Measurements from ENCODE around the gene SMAP1. TPM values are rescaled to one million over a fixed set of nuclear protein-coding genes. Genes with fewer than 3 reads are reported as not detected.

The SMAP1 gene
- total RNA-seq, 1 experiment from 2014 or later = 23.7 TPM

- no peaks in the 10 kb centered on the region for H3K27me3 ChIP-seq (replicated peaks; ENCODE audit: insufficient read depth, low read depth, low read length, poor library complexity)
- H3K4me3 ChIP-seq (ENCODE audit: low read depth, low read length, poor library complexity, severe bottlenecking) = no peak overlapping the region
- BruUV-seq (replicated peaks) = no TSS peak
- no peak overlapping the region for H3K27ac ChIP-seq (ENCODE audit: low read depth, low read length, poor library complexity, severe bottlenecking)
- no peaks in the 10 kb centered on the region for H3K4me1 ChIP-seq (ENCODE audit: insufficient read depth, low read length, poor library complexity, severe bottlenecking)
- H3K9me3 ChIP-seq (ENCODE audit: low read depth, low read length, poor library complexity, severe bottlenecking) = no peaks in the 10 kb centered on the region
- no peak for DNase-seq (ENCODE audit: low spot score)
- CTCF ChIA-PET = interaction anchor here (1.1 kb wide), 1 partner anchor 172 kb away, joined by 4 read pairs; no protein-coding TSS in a partner anchor
- POLR2A ChIA-PET (ENCODE audit: low non-redundant PET) = no interaction called here
- no peaks in the 10 kb centered on the region for H3K36me3 ChIP-seq (ENCODE audit: insufficient read depth, low read length, poor library complexity, severe bottlenecking)
- TF ChIP-seq EZH2 (IDR thresholded peaks at IDR 0.05; ENCODE audit: borderline replicate concordance, low read depth, low read length, poor library complexity, severe bottlenecking) = no peak
- no peak for TF ChIP-seq CTCF (conservative IDR thresholded peaks at IDR 0.05; ENCODE audit: low read depth, low read length)
- intact Hi-C loops (cut with micrococcal nuclease; ENCODE audit: unreplicated experiment) = no loop called here
Measured at GRCh38 chr6:70879496-70879895, 211.8 kb downstream of the SMAP1 start.

- peak; percentile 72 for DNase-seq (ENCODE audit: low spot score)
- H3K4me1 ChIP-seq (ENCODE audit: insufficient read depth, low read length, poor library complexity, severe bottlenecking) = no peaks in the 10 kb centered on the region
- H3K9me3 ChIP-seq (ENCODE audit: low read depth, low read length, poor library complexity, severe bottlenecking) = no peaks in the 10 kb centered on the region
- H3K4me3 ChIP-seq (ENCODE audit: low read depth, low read length, poor library complexity, severe bottlenecking) = no peak overlapping the region
- CTCF ChIA-PET = interaction anchor here (0.5 to 1.6 kb wide), 7 partner anchors 175 to 664 kb away, joined by 3 to 10 read pairs (median 6); no protein-coding TSS in a partner anchor
- no peak overlapping the region for H3K27ac ChIP-seq (ENCODE audit: low read depth, low read length, poor library complexity, severe bottlenecking)
- intact Hi-C loops (cut with micrococcal nuclease; ENCODE audit: unreplicated experiment) = loop anchor here (1.0 to 5.0 kb wide), 4 partner anchors 128 to 664 kb away; no protein-coding TSS in a partner anchor
- no TSS peak for BruUV-seq (replicated peaks)
- H3K27me3 ChIP-seq (replicated peaks; ENCODE audit: insufficient read depth, low read depth, low read length, poor library complexity) = no peaks in the 10 kb centered on the region
- TF ChIP-seq CTCF (conservative IDR thresholded peaks at IDR 0.05; ENCODE audit: low read depth, low read length) = peak; percentile 92
- TF ChIP-seq EZH2 (IDR thresholded peaks at IDR 0.05; ENCODE audit: borderline replicate concordance, low read depth, low read length, poor library complexity, severe bottlenecking) = no peak
- H3K36me3 ChIP-seq (ENCODE audit: insufficient read depth, low read length, poor library complexity, severe bottlenecking) = no peaks in the 10 kb centered on the region
- POLR2A ChIA-PET (ENCODE audit: low non-redundant PET) = no interaction called here
Measured at GRCh38 chr6:70884074-70884983, 216.6 kb downstream of the SMAP1 start.

GRCh38 chr6:70886071-70886470, 218.4 kb downstream of the SMAP1 start:
- no peak for DNase-seq (ENCODE audit: low spot score)
- H3K36me3 ChIP-seq (ENCODE audit: insufficient read depth, low read length, poor library complexity, severe bottlenecking) = no peaks in the 10 kb centered on the region
- TF ChIP-seq EZH2 (IDR thresholded peaks at IDR 0.05; ENCODE audit: borderline replicate concordance, low read depth, low read length, poor library complexity, severe bottlenecking) = no peak
- no peak for TF ChIP-seq CTCF (conservative IDR thresholded peaks at IDR 0.05; ENCODE audit: low read depth, low read length)
- H3K27ac ChIP-seq (ENCODE audit: low read depth, low read length, poor library complexity, severe bottlenecking) = no peak overlapping the region
- ChIA-PET CTCF (no interaction called here), POLR2A (ENCODE audit: low non-redundant PET) (no interaction called here)
- no peaks in the 10 kb centered on the region for H3K4me1 ChIP-seq (ENCODE audit: insufficient read depth, low read length, poor library complexity, severe bottlenecking)
- no peaks in the 10 kb centered on the region for H3K9me3 ChIP-seq (ENCODE audit: low read depth, low read length, poor library complexity, severe bottlenecking)
- intact Hi-C loops (cut with micrococcal nuclease; ENCODE audit: unreplicated experiment) = no loop called here
- no TSS peak for BruUV-seq (replicated peaks)
- H3K4me3 ChIP-seq (ENCODE audit: low read depth, low read length, poor library complexity, severe bottlenecking) = no peak overlapping the region
- no peaks in the 10 kb centered on the region for H3K27me3 ChIP-seq (replicated peaks; ENCODE audit: insufficient read depth, low read depth, low read length, poor library complexity)

Data from A673 (cell line).